ENCODE results near the gene RIC8A. TPM values are rescaled to one million over a fixed set of nuclear protein-coding genes. Genes with fewer than 3 reads are reported as not detected.

RIC8A gene
- total RNA-seq, 1 experiment from 2014 or later: 129 TPM

DNA sequence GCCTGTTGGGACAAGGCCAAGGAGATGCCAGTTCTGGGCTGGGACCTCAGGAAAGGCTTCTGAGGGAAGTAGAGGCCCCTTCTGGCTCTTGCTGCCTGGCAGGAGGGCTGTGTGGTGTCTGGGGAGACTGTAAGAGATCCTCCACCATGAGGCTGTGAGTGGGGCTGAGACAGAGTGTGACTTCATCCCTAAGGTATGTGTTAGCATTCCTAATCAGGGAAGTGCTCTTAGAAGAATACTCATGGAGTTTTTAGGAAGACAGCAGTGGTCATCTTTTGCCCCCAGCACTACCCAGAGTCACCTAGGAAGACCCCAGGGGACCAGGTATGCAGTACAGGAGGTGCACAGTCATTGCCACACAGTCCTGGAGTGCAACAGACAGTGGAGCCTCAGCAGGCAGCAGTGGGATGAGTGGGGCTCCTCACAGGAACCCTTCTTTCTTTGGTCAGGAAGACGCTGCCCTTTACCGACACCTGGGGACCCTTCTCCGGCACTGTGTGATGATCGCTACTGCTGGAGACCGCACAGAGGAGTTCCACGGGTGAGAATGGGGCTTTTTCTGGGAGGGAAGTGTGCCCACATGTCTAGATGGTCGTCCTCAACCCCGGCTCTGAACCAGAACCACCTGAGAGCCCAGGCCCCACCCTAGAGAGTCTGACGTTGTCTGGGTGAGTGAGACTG lies 2.8 kb downstream of the RIC8A start:
- intact Hi-C loops (cut with micrococcal nuclease; ENCODE audit: unreplicated experiment): no loop called here
- no peaks in the 10 kb centered on the region for H3K9me3 ChIP-seq (ENCODE audit: insufficient read depth, low read depth)
- no peak for TF ChIP-seq EZH2 (IDR thresholded peaks at IDR 0.05; ENCODE audit: low read depth)
- TF ChIP-seq CTCF (conservative IDR thresholded peaks at IDR 0.05): no peak
- peak; percentile 36 to 62 for DNase-seq
- H3K4me1 ChIP-seq (replicated peaks; ENCODE audit: insufficient read depth): peaks cover 11% of the 10 kb centered on the region
- no peaks in the 10 kb centered on the region for H3K9me2 ChIP-seq (ENCODE audit: insufficient read depth)
- H3F3A ChIP-seq (ENCODE audit: insufficient read depth, low read depth): peaks cover 20% of the 10 kb centered on the region
- H3K79me2 ChIP-seq (ENCODE audit: low read depth): peaks cover 47% of the 10 kb centered on the region
- H3K36me3 ChIP-seq (ENCODE audit: low read depth): no peaks in the 10 kb centered on the region
- H2AFZ ChIP-seq: no peak overlapping the region
- no TSS peak for BruUV-seq (replicated peaks)
- H3K27me3 ChIP-seq (ENCODE audit: insufficient read depth, low read depth): no peaks in the 10 kb centered on the region
- peak overlapping the region; percentile 9; the same call in 1 of the 2 replicates for H3K27ac ChIP-seq
- peak overlapping the region; percentile 80 for H3K4me2 ChIP-seq
- POLR2A ChIA-PET (ENCODE audit: unreplicated experiment): no interaction called here
- peaks cover 8% of the 10 kb centered on the region; the same call in 1 of the 2 replicates for H4K20me1 ChIP-seq (ENCODE audit: insufficient read depth)
- CTCF ChIA-PET: no interaction called here
- H3K4me3 ChIP-seq: peak overlapping the region; percentile 67; the same call in 1 of the 2 replicates

- no peak overlapping the region for H2AFZ ChIP-seq
- no peaks in the 10 kb centered on the region for H3K9me3 ChIP-seq (ENCODE audit: insufficient read depth, low read depth)
- BruUV-seq (replicated peaks): no TSS peak
- CTCF ChIA-PET: no interaction called here
- H3K4me2 ChIP-seq: no peak overlapping the region
- H3K9me2 ChIP-seq (ENCODE audit: insufficient read depth): no peaks in the 10 kb centered on the region
- H3K27ac ChIP-seq: no peak overlapping the region; the same call in 1 of the 2 replicates
- 0 out of 2 replicates have a peak, but pooled peaks cover 4% of the 10 kb centered on the region for H4K20me1 ChIP-seq (ENCODE audit: insufficient read depth)
- peaks cover 11% of the 10 kb centered on the region for H3K4me1 ChIP-seq (replicated peaks; ENCODE audit: insufficient read depth)
- intact Hi-C loops (cut with micrococcal nuclease; ENCODE audit: unreplicated experiment): no loop called here
- TF ChIP-seq EZH2 (IDR thresholded peaks at IDR 0.05; ENCODE audit: low read depth) (no peak), CTCF (conservative IDR thresholded peaks at IDR 0.05) (no peak)
- no peaks in the 10 kb centered on the region for H3K27me3 ChIP-seq (ENCODE audit: insufficient read depth, low read depth)
- H3F3A ChIP-seq (ENCODE audit: insufficient read depth, low read depth): peaks cover 24% of the 10 kb centered on the region
- H3K4me3 ChIP-seq: no peak overlapping the region
- H3K79me2 ChIP-seq (ENCODE audit: low read depth): peaks cover 41% of the 10 kb centered on the region
- DNase-seq: no peak
- POLR2A ChIA-PET (ENCODE audit: unreplicated experiment): no interaction called here
- H3K36me3 ChIP-seq (ENCODE audit: low read depth): no peaks in the 10 kb centered on the region
Observed at GRCh38 chr11:210803-211180, 3.3 kb downstream of the RIC8A start.

DNA sequence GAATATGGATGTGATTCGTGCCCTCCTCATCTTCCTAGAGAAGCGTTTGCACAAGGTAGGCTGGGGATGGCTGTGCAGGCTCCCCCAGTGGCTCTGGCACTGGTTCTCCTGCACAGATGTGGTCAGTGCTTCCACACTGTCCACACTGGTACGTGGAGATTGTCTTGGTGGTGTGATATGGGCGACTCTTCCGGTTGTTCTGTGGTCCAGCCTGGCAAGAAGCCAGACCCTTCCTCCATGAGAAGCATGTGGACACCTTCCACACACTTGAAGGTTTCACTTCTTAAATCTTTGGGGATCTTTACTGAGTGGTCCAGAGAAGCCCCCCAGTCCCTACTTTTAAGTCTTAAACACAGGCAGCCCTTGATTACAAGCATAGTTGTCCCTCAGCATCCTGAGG lies 3.8 kb downstream of the RIC8A start:
- H3K4me1 ChIP-seq (replicated peaks; ENCODE audit: insufficient read depth): peaks cover 11% of the 10 kb centered on the region
- H3K9me3 ChIP-seq (ENCODE audit: insufficient read depth, low read depth): no peaks in the 10 kb centered on the region
- DNase-seq: no peak
- intact Hi-C loops (cut with micrococcal nuclease; ENCODE audit: unreplicated experiment): no loop called here
- H3F3A ChIP-seq (ENCODE audit: insufficient read depth, low read depth): peaks cover 25% of the 10 kb centered on the region
- POLR2A ChIA-PET (ENCODE audit: unreplicated experiment): no interaction called here
- no peak overlapping the region for H3K27ac ChIP-seq
- no peaks in the 10 kb centered on the region for H3K27me3 ChIP-seq (ENCODE audit: insufficient read depth, low read depth)
- no TSS peak for BruUV-seq (replicated peaks)
- H3K79me2 ChIP-seq (ENCODE audit: low read depth): peaks cover 36% of the 10 kb centered on the region
- no peak overlapping the region for H2AFZ ChIP-seq
- no peaks in the 10 kb centered on the region for H3K9me2 ChIP-seq (ENCODE audit: insufficient read depth)
- CTCF ChIA-PET: no interaction called here
- H3K36me3 ChIP-seq (ENCODE audit: low read depth): no peaks in the 10 kb centered on the region
- H3K4me2 ChIP-seq: no peak overlapping the region
- TF ChIP-seq EZH2 (IDR thresholded peaks at IDR 0.05; ENCODE audit: low read depth): no peak
- no peak for TF ChIP-seq CTCF (conservative IDR thresholded peaks at IDR 0.05)
- no peaks in the 10 kb centered on the region for H4K20me1 ChIP-seq (ENCODE audit: insufficient read depth)
- no peak overlapping the region for H3K4me3 ChIP-seq

All from PC-9 (cell line).